Thyroid gland (tissue), 4 donors: ENCODE measurements around the gene MAGEB17.

ENCODE experiments used
- POLR2A ChIP-seq, 2 donors: fragments of 450-650 bp; IDR thresholded peaks; one replicate each; pipeline ENCODE4 v1.6.1; 2017; ENCODE audit warnings: antibody characterized with exemption in 2 of 2, mild to moderate bottlenecking in 2 of 2, moderate library complexity in 1 of 2
- TF ChIP-seq, protein P1 (sequence below), 6 experiments: fragments of 200-600 bp in 3 of 6; fragments of 450-650 bp in 3 of 6; sonication (generic) in 3 of 6; IDR thresholded peaks; one replicate each; pipeline ENCODE4 v1.5.1; 2016 to 2019; ENCODE audit warnings: antibody characterized with exemption in 6 of 6, mild to moderate bottlenecking in 2 of 6, inconsistent platforms in 1 of 6, moderate library complexity in 1 of 6

DNA sequence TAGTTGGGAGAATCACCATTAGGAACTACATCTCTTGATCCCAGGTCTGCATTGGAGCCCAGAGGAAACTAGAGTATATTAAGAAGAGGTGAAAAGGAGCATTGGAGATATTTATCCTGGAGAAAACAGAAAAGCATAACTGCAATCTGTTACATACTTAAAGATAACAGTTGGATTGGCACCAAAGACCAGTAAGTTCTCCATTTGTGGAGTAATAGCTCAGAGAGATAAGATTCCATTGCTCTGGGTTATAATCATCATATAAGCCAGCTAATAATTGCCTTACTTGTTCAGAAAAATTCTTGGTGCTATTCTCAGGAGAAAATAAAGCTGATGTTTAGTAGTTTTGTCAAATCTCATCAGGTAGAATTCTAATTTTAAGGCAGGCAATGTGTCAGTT lies 23.3 kb upstream of the MAGEB17 start:
- TF ChIP-seq, protein P1, sequence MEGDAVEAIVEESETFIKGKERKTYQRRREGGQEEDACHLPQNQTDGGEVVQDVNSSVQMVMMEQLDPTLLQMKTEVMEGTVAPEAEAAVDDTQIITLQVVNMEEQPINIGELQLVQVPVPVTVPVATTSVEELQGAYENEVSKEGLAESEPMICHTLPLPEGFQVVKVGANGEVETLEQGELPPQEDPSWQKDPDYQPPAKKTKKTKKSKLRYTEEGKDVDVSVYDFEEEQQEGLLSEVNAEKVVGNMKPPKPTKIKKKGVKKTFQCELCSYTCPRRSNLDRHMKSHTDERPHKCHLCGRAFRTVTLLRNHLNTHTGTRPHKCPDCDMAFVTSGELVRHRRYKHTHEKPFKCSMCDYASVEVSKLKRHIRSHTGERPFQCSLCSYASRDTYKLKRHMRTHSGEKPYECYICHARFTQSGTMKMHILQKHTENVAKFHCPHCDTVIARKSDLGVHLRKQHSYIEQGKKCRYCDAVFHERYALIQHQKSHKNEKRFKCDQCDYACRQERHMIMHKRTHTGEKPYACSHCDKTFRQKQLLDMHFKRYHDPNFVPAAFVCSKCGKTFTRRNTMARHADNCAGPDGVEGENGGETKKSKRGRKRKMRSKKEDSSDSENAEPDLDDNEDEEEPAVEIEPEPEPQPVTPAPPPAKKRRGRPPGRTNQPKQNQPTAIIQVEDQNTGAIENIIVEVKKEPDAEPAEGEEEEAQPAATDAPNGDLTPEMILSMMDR (IDR thresholded peaks at IDR 0.05) = no peak
- TF ChIP-seq POLR2A (IDR thresholded peaks at IDR 0.05) = no peak
